Measurements from ENCODE around the gene EHD1. TPM values are rescaled to one million over a fixed set of nuclear protein-coding genes. Genes with fewer than 3 reads are reported as not detected.

Gene EHD1
- total RNA-seq, 1 donor from 2014 or later: 57.2 TPM

GRCh38 chr11:64903291-64903833, 24.9 kb upstream of the EHD1 start:
- no peaks in the 10 kb centered on the region for H3K9me3 Mint-ChIP-seq (ENCODE audit: low read depth)
- no peaks in the 10 kb centered on the region for H3K27me3 Mint-ChIP-seq
- TF ChIP-seq, protein P1, sequence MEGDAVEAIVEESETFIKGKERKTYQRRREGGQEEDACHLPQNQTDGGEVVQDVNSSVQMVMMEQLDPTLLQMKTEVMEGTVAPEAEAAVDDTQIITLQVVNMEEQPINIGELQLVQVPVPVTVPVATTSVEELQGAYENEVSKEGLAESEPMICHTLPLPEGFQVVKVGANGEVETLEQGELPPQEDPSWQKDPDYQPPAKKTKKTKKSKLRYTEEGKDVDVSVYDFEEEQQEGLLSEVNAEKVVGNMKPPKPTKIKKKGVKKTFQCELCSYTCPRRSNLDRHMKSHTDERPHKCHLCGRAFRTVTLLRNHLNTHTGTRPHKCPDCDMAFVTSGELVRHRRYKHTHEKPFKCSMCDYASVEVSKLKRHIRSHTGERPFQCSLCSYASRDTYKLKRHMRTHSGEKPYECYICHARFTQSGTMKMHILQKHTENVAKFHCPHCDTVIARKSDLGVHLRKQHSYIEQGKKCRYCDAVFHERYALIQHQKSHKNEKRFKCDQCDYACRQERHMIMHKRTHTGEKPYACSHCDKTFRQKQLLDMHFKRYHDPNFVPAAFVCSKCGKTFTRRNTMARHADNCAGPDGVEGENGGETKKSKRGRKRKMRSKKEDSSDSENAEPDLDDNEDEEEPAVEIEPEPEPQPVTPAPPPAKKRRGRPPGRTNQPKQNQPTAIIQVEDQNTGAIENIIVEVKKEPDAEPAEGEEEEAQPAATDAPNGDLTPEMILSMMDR (IDR thresholded peaks at IDR 0.05; ENCODE audit: unreplicated experiment): no peak
- no peak overlapping the region for H3K27ac Mint-ChIP-seq
- H3K4me1 Mint-ChIP-seq (ENCODE audit: low read depth): no peaks in the 10 kb centered on the region
- H3K4me3 Mint-ChIP-seq (ENCODE audit: low read depth): no peak overlapping the region
- DNase-seq (ENCODE audit: low spot score, unreplicated experiment): no peak
- H3K36me3 Mint-ChIP-seq (ENCODE audit: insufficient read depth): peaks cover 13% of the 10 kb centered on the region

DNA sequence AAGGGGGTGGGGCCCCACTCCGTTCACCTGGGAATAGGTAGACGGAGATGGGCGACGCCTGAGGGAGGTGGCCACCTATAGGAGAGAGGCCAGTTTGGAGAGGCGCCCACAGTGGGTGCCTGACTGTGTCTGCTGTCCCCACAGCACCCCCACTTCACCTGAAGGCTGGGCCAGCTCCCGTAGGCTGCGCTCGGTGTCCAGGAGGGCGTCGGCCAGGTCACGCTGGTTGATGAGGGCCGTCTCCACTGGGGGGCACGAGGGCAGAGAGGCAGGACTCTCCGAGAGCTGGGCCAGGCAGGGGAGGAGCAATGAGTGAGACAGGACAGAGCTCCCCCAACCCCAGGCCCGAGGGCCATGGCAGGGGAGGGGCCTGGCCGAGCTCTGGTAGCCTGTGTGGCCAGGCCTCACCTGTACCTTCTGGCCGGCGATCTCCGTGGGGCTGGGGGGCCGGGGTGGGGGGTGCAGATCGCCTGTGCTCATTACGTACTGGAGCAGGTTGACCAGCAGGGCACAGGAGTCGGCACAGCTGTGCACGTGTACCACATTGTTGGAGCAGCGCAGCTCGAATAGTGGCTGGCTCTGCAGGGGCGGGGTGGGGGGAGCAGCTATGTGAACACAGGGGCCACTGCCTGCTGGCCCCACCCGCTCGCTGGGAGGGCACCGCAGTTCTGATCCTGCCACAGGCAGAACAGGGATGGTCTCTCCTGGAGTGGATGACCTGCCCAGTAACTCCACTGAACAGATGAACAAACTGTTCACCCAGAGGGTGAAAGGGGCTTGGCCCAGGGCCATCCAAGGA, 23.9 kb upstream of the EHD1 start:
- H3K36me3 Mint-ChIP-seq (ENCODE audit: insufficient read depth): peaks cover 10% of the 10 kb centered on the region

GRCh38 chr11:64900774-64901173, 22.4 kb upstream of the EHD1 start:
- no peaks in the 10 kb centered on the region for H3K9me3 Mint-ChIP-seq (ENCODE audit: low read depth)
- no peak for DNase-seq (ENCODE audit: low spot score, unreplicated experiment)
- peaks cover 10% of the 10 kb centered on the region for H3K36me3 Mint-ChIP-seq (ENCODE audit: insufficient read depth)

More for the DNA sequence above, 23.9 kb upstream of the EHD1 start:
- no peak for DNase-seq (ENCODE audit: low spot score, unreplicated experiment)
- H3K27me3 Mint-ChIP-seq: no peaks in the 10 kb centered on the region
- H3K4me1 Mint-ChIP-seq (ENCODE audit: low read depth): no peaks in the 10 kb centered on the region
- H3K4me3 Mint-ChIP-seq (ENCODE audit: low read depth): no peak overlapping the region
- H3K27ac Mint-ChIP-seq: no peak overlapping the region
- TF ChIP-seq, protein P1 (IDR thresholded peaks at IDR 0.05; ENCODE audit: unreplicated experiment): no peak
- H3K9me3 Mint-ChIP-seq (ENCODE audit: low read depth): no peaks in the 10 kb centered on the region

DNA sequence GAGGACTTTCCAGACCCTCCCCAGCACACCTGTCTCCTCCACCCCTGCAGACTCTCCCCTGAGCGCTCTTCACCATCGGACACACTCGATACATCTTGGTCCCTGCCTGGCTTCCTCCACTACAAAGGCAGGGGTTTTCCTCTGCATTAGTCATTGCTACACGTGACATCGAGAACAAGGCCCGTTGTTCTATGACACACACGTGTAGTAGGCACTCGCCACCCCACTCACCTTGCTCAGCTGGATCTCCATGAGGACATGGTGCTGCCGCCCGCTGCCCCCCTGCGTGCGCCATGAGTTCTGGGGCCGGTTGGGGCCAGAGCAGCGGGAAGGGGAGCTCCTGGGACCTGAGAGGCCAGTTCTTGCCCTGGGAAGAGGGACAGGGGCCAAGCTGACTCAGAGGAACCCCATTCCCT, 21.9 kb upstream of the EHD1 start:
- TF ChIP-seq, protein P1 (IDR thresholded peaks at IDR 0.05; ENCODE audit: unreplicated experiment): no peak
- no peak for DNase-seq (ENCODE audit: low spot score, unreplicated experiment)
- no peaks in the 10 kb centered on the region for H3K4me1 Mint-ChIP-seq (ENCODE audit: low read depth)

More at GRCh38 chr11:64900774-64901173, 22.4 kb upstream of the EHD1 start:
- Mint-ChIP-seq H3K27ac (no peak overlapping the region), H3K27me3 (no peaks in the 10 kb centered on the region), H3K4me1 (ENCODE audit: low read depth) (no peaks in the 10 kb centered on the region), H3K4me3 (ENCODE audit: low read depth) (no peak overlapping the region)
- TF ChIP-seq, protein P1 (IDR thresholded peaks at IDR 0.05; ENCODE audit: unreplicated experiment): no peak

GRCh38 chr11:64898541-64898940, 20.1 kb upstream of the EHD1 start:
- Mint-ChIP-seq H3K9me3 (ENCODE audit: low read depth) (no peaks in the 10 kb centered on the region), H3K36me3 (ENCODE audit: insufficient read depth) (peaks cover 8% of the 10 kb centered on the region), H3K4me3 (ENCODE audit: low read depth) (no peak overlapping the region), H3K4me1 (ENCODE audit: low read depth) (peaks cover 6% of the 10 kb centered on the region), H3K27me3 (no peaks in the 10 kb centered on the region), H3K27ac (no peak overlapping the region)
- no peak for DNase-seq (ENCODE audit: low spot score, unreplicated experiment)
- TF ChIP-seq, protein P1 (IDR thresholded peaks at IDR 0.05; ENCODE audit: unreplicated experiment): no peak

More for the DNA sequence above, 21.9 kb upstream of the EHD1 start:
- Mint-ChIP-seq H3K27me3 (no peaks in the 10 kb centered on the region), H3K9me3 (ENCODE audit: low read depth) (no peaks in the 10 kb centered on the region), H3K27ac (no peak overlapping the region), H3K4me3 (ENCODE audit: low read depth) (no peak overlapping the region), H3K36me3 (ENCODE audit: insufficient read depth) (peaks cover 9% of the 10 kb centered on the region)
